GM21528 (cell line): Measurements from ENCODE around the gene PRDM2.

Source experiments
- ATAC-seq: cut with Tn5 transposase; IDR thresholded peaks from one replicate; pipeline ENCODE4 v1.9.1; 2021; ENCODE audit warnings: mild to moderate bottlenecking, moderate library complexity; ENCODE audit not compliant: unreplicated experiment, low FRiP score

PRDM2 gene

GRCh38 chr1:13828454-13829151 is 128.6 kb downstream of the PRDM2 start:
- peak; percentile 55 for ATAC-seq

GRCh38 chr1:13829152-13829769 is 129.3 kb downstream of the PRDM2 start:
- ATAC-seq, result no peak

DNA sequence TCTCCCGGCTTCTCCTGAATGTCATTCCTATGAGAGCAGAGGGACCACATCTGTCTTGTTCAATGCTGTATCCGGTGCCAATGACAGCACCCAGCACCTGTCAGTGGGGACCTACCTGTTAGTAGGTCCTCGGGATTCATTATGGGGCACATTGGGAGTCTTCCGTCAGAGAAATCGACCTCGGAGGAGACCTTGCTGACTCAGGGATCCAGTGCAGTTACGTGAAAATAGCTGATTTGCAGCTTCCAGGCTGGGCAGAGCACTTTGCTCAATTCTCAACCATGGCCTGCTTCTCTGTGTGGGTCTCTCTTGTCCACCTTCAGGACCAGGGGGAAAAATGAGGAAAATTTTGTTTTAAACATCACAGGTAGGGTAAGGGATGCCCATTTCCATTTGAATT is 130.2 kb downstream of the PRDM2 start:
- no peak for ATAC-seq

DNA sequence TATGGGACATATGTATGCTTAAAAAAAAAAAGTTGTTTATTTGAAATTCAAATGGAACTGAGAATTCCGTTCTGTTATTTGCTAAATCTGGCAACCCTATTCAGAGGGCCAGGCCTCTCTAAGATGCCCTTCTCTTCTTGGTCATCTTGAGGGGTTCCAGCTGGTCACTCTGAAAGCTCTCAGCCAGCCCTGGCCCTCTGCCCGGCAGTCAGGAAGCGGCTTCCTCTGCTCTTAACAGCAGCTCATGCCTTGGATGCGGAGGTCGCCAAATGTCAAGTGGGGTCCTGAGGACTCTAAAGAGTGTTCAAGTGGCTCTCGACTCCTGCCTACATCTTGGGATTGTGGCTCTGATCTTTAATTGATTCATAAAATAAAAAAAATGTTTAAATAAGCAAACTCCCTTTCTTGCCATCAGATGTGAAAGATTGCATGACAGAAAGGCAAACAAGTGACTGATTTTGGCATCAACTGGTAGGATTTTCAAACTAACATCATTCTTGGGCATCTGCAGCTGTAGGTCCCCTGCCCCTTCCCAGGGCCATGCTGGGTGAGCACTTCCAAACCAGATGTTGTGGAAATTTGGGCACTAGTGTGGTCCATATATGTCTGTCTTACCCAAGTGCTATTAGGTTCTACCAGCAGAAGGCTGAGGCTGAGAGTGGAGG is 130.8 kb downstream of the PRDM2 start:
- ATAC-seq, result no peak

GRCh38 chr1:13832100-13832499 is 132.1 kb downstream of the PRDM2 start:
- ATAC-seq, result no peak

GRCh38 chr1:13832536-13832935 is 132.5 kb downstream of the PRDM2 start:
- ATAC-seq, result no peak

DNA sequence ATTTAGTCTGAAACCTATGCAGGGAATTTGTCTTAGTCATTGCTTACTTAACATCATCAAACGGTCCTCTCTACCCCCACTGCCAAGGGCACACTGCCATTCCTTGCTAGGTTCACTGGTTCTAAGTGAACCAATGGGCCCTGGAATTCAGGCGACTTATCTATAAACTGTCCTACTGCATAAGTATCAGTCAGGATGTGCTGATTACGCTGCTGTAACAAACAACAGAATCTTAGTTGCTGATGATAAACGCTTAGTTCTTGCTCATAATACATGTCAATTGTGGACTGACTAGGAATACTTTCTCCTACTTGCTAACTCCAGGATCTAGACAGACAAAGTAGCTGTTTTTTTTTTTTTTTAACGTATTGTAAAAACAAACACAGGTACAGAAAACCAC is 136.1 kb downstream of the PRDM2 start:
- no peak for ATAC-seq

- ATAC-seq, result no peak
These were observed 136.6 kb downstream of the PRDM2 start for GRCh38 chr1:13836631-13837030.

DNA sequence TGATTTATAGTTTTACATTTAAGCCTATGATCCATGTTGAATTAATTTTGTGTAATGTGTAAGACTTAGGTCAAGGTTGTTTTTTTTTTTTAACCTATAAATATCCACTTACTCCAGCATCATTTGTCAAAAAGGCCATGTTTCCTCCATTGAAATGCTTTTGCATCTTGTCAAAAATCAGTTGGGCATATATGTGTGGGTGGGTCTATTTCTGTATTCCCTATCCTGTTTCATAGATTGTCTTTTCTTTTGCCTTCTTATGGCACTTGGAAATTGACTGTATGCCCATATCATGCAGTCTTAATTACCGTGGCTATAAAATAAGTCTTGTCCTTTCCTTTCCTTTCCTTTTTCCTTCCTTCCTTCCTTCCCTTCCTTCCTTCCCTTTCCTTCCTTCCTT is 138.2 kb downstream of the PRDM2 start:
- no peak for ATAC-seq

- ATAC-seq, result no peak
These were observed 142.5 kb downstream of the PRDM2 start for GRCh38 chr1:13842497-13842896.

DNA sequence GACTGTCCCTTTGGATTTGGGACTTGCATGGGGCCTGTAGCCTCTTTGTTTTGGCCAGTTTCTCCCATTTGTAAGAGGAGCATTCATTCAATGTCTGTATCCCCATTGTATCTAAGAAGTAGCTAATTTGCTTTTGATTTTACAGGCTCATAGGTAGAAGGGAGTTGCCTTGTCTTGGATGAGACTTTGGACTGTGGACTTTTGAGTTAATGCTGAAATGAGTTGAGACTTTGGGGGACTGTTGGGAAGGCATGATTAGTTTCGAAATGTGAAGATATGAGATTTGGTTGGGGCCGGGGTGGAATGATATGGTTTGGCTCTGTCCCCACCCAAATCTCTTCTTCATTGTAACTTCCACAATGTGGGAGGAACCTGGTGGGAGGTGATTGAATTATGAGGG is 151.7 kb downstream of the PRDM2 start:
- ATAC-seq, result no peak

DNA sequence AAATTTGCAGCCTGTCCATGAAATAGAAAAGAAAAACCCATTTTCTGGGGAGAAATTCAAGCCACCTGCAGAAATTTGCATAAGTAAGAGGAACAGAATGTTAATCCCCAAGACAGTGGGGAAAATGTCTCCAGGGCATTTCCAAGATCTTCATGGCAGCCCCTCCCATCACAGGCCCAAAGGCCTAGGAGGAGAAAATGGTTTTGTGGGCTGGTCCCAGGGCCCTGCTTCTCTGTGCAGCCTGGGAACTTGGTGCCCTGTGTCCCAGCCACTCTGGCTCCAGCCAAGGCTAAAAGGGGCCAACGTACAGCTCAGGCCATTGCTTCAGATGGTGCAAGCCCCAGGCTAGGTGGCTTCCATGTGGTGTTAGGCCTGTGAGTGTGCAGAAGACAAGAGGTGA is 155.6 kb downstream of the PRDM2 start:
- ATAC-seq, result no peak

DNA sequence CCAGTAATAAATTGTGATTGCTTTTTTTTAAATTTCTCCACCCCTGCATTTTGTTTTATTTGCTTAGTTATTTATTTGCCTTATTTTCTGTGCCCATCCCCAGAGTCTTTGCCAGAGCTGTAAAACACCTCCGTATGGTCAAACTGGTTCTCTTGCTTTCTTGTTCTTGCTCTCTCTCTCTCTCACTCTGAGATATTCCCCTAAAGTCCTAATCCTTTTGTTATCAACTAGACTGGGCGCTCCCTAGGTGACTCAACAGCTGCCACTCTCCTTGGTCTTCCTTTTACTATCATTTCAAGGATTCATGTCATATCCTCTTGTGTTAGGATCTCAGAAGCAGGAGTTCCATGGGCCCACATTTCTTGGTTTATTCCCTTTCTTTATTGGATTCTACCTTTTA is 160.0 kb downstream of the PRDM2 start:
- ATAC-seq, result no peak

DNA sequence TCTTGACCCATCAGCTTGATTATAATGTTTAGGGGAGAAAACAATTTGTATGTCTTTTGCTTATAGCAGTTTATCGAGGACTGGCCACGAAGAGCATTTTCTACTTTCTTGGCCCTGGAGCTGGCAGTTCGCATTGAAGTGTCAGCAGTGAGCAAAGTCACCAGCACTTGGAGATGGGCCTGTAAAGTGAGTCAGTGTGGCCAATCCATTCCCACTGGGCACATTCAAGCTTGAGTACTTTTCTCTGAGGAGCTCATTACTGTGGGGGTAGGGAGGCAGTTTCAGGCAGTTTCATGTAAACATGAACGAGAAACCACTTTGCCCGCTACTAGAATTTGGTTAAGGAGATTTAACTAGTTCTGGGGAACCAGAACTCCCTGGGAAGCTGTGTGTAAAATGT is 164.8 kb downstream of the PRDM2 start:
- no peak for ATAC-seq

GRCh38 chr1:13865851-13866250 is 165.9 kb downstream of the PRDM2 start:
- no peak for ATAC-seq

DNA sequence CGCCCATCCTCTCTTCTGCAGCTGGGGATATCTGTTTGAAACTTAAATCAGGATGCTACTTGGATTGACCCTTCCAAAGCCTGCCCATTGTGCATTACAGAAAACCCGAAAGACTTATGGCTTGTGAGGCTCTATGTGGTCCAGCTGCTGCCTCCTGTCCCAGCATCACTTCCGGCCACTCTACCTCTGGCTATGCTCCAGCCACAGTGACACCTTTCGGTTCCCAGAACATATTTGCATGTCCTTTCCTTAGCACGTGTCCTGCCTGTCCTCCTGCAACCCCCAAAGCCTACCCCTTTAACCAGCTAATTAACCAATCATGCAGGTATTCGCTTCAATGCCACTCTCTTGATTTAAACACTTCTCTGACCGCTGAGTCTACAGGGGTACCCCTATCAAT is 167.6 kb downstream of the PRDM2 start:
- no peak for ATAC-seq

GRCh38 chr1:13869172-13869797 is 169.3 kb downstream of the PRDM2 start:
- no peak for ATAC-seq

GRCh38 chr1:13871413-13871812 is 171.4 kb downstream of the PRDM2 start:
- ATAC-seq, result no peak

DNA sequence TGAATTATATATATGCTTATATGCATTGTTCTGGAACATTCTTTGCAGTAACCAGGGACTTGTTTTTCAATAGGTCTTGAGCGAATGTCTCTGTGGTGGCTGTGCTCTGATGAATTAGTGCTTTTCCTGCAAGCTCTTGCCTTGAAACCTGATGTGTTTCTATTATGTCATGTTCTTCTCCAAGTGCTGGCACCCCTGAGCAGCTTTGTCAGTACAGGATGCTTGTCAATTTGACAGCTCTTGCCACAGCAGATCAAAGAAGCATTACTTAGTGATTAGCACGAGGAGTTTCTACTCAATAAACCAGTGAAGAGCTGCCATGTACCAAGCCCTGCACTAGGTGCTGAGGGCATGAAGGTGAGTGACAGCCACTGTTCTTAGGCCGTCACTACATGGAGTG is 171.9 kb downstream of the PRDM2 start:
- no peak for ATAC-seq

GRCh38 chr1:13873032-13873431 is 173.0 kb downstream of the PRDM2 start:
- ATAC-seq, result no peak
